Upper lobe of left lung (tissue), 6 donors: ENCODE results near the gene ARHGEF2. TPM values are rescaled to one million over a fixed set of nuclear protein-coding genes. Genes with fewer than 3 reads are reported as not detected.

Experiments
- ATAC-seq, 2 donors: fragments of 200-7000 bp; cut with Tn5 transposase; one replicate each; pipeline ENCODE4 v1.9.1; 2022; ENCODE audit warnings: mild to moderate bottlenecking in 2 of 2, moderate library complexity in 2 of 2; ENCODE audit not compliant: low FRiP score in 2 of 2
- DNase-seq, 2 donors: peaks; one replicate each; pipeline ENCODE4 v3.0.0-alpha.2; 2019 to 2020
- H3K27ac ChIP-seq, 4 donors: fragments of 200-600 bp; sonication (generic); one replicate each; pipeline ENCODE4 v1.5.1; 2016 to 2019
- H3K27me3 ChIP-seq, 4 donors: fragments of 200-600 bp; sonication (generic); one replicate each; pipeline ENCODE4 v1.5.1; 2017 to 2019
- H3K36me3 ChIP-seq, 4 donors: fragments of 200-600 bp; sonication (generic); one replicate each; pipeline ENCODE4 v1.5.1; 2016 to 2019
- H3K4me1 ChIP-seq, 4 donors: fragments of 200-600 bp; sonication (generic); one replicate each; pipeline ENCODE4 v1.5.1; 2018 to 2019
- H3K4me3 ChIP-seq, 4 donors: fragments of 200-600 bp; sonication (generic); one replicate each; pipeline ENCODE4 v1.5.1; 2017 to 2019; ENCODE audit warnings: mild to moderate bottlenecking in 2 of 4, moderate library complexity in 1 of 4
- H3K9me3 ChIP-seq, 4 donors: fragments of 200-600 bp; sonication (generic); one replicate each; pipeline ENCODE4 v1.5.1; 2018 to 2019
- CTCF ChIP-seq, 6 experiments: fragments of 450-650 bp in 4 of 6; fragments of 200-600 bp in 2 of 6; sonication (generic) in 2 of 6; IDR thresholded peaks; one replicate each; pipeline ENCODE4 v1.5.1; 2016 to 2019; ENCODE audit warnings: antibody characterized with exemption in 6 of 6
- EP300 ChIP-seq, 4 donors: sonication (generic); formaldehyde crosslinking; IDR thresholded peaks; one replicate each; pipeline ENCODE4 v1.5.1; 2017; ENCODE audit warnings: antibody characterized with exemption in 4 of 4, control low read depth in 2 of 4
- POLR2A ChIP-seq, 4 donors: fragments of 450-650 bp; IDR thresholded peaks; one replicate each; pipeline ENCODE4 v1.5.1; 2016 to 2017; ENCODE audit warnings: antibody characterized with exemption in 4 of 4, mild to moderate bottlenecking in 2 of 4
- POLR2AphosphoS5 ChIP-seq, 2 donors: sonication (generic); formaldehyde crosslinking; IDR thresholded peaks; one replicate each; pipeline ENCODE4 v1.5.1; 2017; ENCODE audit warnings: antibody characterized with exemption in 2 of 2
- WGBS, 2 donors: methylation state at CpG; one replicate each; pipeline ENCODE4 v1.1.5; 2017 to 2018; 5-methylcytosine and 5-hydroxymethylcytosine counted together
- total RNA-seq, 6 donors: library from RNA; depleted of rRNA in 4 of 6; stranded (reverse); fragments of >200 nt in 4 of 6; gene quantifications; one replicate each; pipeline versions ENCODE4 v1.1.0 to v1.2.1, GENCODE V29; 2016 to 2021
- donor health status: DM: no; HTN: no; CAD: no; lungs with moderate emphysema.
- donor health status: DM: no; HTN: yes; CAD: no; lungs with severe emphysema.

ARHGEF2 gene
- total RNA-seq, 6 donors from 2014 or later: 198 to 969 (median 229) TPM

DNA sequence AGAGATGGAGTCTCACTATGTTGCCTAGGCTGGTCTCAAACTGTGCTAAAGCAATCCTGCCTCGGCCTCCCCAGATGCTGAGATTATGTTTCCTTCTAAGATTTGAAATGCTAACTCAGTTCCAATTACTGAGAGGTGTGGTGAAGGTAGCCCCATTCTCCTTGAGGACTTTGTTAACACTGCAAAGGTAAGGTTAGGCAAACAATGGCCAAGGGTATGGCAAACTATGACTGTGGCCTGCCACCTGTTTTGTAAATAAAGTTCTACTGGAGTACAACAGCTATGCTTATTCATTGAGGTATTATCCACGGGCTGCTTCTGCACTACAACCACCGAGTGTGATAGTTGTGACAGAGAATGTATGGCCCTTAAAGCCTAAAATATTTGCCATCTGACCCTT lies 57.6 kb downstream of the ARHGEF2 start:
- H3K27ac ChIP-seq: no peak overlapping the region
- DNase-seq (no peak), ATAC-seq (no peak)
- H3K27me3 ChIP-seq: no peaks in the 10 kb centered on the region
- no peak for TF ChIP-seq CTCF (IDR thresholded peaks at IDR 0.05)
- TF ChIP-seq EP300 (IDR thresholded peaks at IDR 0.05): no peak
- no peak for TF ChIP-seq POLR2AphosphoS5 (IDR thresholded peaks at IDR 0.05)
- TF ChIP-seq POLR2A (IDR thresholded peaks at IDR 0.05): no peak
- 85 to 97% methylated on average over 3 of the region's 3 CpGs for WGBS, 2 donors
- no peak overlapping the region for H3K4me3 ChIP-seq
- H3K9me3 ChIP-seq: no peaks in the 10 kb centered on the region
- H3K36me3 ChIP-seq: peaks cover 66 to 100% (median 97%) of the 10 kb centered on the region in 4 donors
- H3K4me1 ChIP-seq: no peaks in the 10 kb centered on the region

- ATAC-seq (no peak), DNase-seq (no peak)
- no peaks in the 10 kb centered on the region for H3K27me3 ChIP-seq
- peaks cover 64 to 100% (median 97%) of the 10 kb centered on the region in 4 donors for H3K36me3 ChIP-seq
- WGBS, 2 donors: 95 to 97% methylated on average over 2 of the region's 2 CpGs
- H3K4me3 ChIP-seq: no peak overlapping the region
- H3K9me3 ChIP-seq: no peaks in the 10 kb centered on the region
- TF ChIP-seq POLR2A (IDR thresholded peaks at IDR 0.05): no peak
- no peak for TF ChIP-seq CTCF (IDR thresholded peaks at IDR 0.05)
- no peak for TF ChIP-seq EP300 (IDR thresholded peaks at IDR 0.05)
- no peak for TF ChIP-seq POLR2AphosphoS5 (IDR thresholded peaks at IDR 0.05)
- H3K27ac ChIP-seq: no peak overlapping the region
- H3K4me1 ChIP-seq: no peaks in the 10 kb centered on the region
Measured at GRCh38 chr1:155919801-155920200, 58.5 kb downstream of the ARHGEF2 start.

DNA sequence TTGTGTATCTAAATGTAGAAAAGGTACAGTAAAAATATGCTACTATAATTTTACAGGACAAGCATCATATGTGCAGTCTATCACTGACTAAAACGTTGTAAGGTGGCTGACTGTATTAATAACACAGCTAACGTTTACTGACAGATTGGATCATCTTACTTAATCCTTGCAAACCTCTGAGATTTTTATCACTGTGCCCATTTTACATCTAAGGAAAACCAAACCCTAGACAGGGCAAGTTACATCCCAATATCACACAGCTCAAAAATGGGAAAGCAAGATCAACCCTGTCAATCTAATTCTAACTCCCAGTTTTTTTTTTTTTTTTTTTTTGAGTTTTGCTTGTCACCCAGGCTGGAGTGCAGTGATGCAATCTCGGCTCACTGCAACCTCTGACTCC lies 59.7 kb downstream of the ARHGEF2 start:
- Histone ChIP-seq H3K9me3 (no peaks in the 10 kb centered on the region), H3K4me3 (no peak overlapping the region), H3K27ac (no peak overlapping the region), H3K36me3 (peaks cover 64 to 100% (median 96%) of the 10 kb centered on the region in 4 donors), H3K27me3 (no peaks in the 10 kb centered on the region), H3K4me1 (no peaks in the 10 kb centered on the region)
- no peak for ATAC-seq
- TF ChIP-seq EP300 (IDR thresholded peaks at IDR 0.05): no peak
- TF ChIP-seq CTCF (IDR thresholded peaks at IDR 0.05): no peak
- WGBS, 2 donors: 75 to 78% methylated on average over 3 of the region's 3 CpGs
- no peak for DNase-seq

DNA sequence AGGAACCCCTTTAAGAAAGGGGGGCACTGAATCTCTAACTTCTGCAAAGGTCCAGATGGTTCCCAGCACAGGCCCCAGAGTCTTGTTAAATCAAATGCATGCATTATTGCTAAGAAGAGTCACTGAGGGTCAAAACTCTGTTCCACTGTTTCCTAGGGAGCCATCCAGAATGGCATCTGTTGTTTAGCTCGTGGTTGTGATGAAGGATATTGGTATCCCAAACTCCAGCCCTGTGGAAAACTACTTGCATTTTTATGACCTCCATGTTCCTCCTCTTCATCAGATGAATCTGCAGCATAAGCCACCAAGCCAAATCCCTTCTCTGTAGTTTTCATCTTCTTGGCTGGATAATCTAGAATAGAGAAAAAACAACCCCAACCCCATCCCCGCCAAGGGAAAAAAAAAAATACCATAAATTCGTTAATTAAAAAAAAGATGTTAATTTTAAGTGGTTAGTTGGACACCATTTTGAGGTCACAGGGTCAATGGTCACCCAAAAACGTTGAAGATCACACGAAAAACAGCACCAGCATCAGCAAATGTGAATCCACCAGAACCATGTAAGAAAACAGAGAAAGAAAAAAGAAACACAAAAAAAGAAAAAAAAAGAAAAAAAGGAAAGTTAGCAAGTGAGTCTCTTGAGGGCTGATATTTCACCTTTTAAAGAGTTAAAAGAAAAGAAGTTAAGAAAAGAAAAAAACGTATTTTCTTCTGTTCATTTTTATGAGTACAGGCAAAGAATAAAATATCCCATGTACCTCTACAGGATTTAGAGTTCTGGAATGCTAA lies 64.2 kb downstream of the ARHGEF2 start:
- no peak overlapping the region for H3K4me3 ChIP-seq
- H3K36me3 ChIP-seq: peaks cover 44 to 79% (median 62%) of the 10 kb centered on the region in 4 donors
- 81% methylated on average over 6 of the region's 6 CpGs for whole genome bisulfite sequencing, 2 donors
- H3K9me3 ChIP-seq: no peaks in the 10 kb centered on the region
- DNase-seq: no peak
- no peak for ATAC-seq
- no peaks in the 10 kb centered on the region for H3K27me3 ChIP-seq
- peaks cover 13 to 25% (median 20%) of the 10 kb centered on the region in 4 donors for H3K4me1 ChIP-seq
- peak overlapping the region in 1 of 4 donors; percentile 5 for H3K27ac ChIP-seq
- TF ChIP-seq CTCF (IDR thresholded peaks at IDR 0.05): no peak
- no peak for TF ChIP-seq EP300 (IDR thresholded peaks at IDR 0.05)
- TF ChIP-seq POLR2A (IDR thresholded peaks at IDR 0.05): no peak
- no peak for TF ChIP-seq POLR2AphosphoS5 (IDR thresholded peaks at IDR 0.05)
